H9 (cell line): Measurements from ENCODE around the gene RPAP2. TPM values are rescaled to one million over a fixed set of nuclear protein-coding genes. Genes with fewer than 3 reads are reported as not detected.

Experiments used
- DNase-seq: peaks from one replicate; pipeline ENCODE4 v3.0.0-alpha.2; 2017
- H2AFZ ChIP-seq: one replicate; pipeline ENCODE4 v1.6.1; 2013; ENCODE audit warnings: mild to moderate bottlenecking, low read length, control low read depth, moderate library complexity
- H2AK5ac ChIP-seq: 2 replicates; pipeline ENCODE4 v1.6.1; 2013; ENCODE audit warnings: low read length, control low read depth, mixed read lengths; ENCODE audit not compliant: insufficient read length
- H2BK120ac ChIP-seq: one replicate; pipeline ENCODE4 v1.6.1; 2013; ENCODE audit warnings: low read depth, mild to moderate bottlenecking, low read length, control low read depth, inconsistent platforms; ENCODE audit not compliant: poor library complexity, severe bottlenecking
- H2BK12ac ChIP-seq: 2 replicates; pipeline ENCODE4 v1.6.1; 2013; ENCODE audit warnings: low read length, control low read depth, mixed read lengths, low read depth; ENCODE audit not compliant: insufficient read length
- H2BK15ac ChIP-seq: 2 replicates; pipeline ENCODE4 v1.6.1; 2013; ENCODE audit warnings: low read depth, low read length, control low read depth
- H2BK20ac ChIP-seq: one replicate; pipeline ENCODE4 v1.6.1; 2013; ENCODE audit warnings: low read depth, mild to moderate bottlenecking, low read length, control low read depth, inconsistent platforms; ENCODE audit not compliant: poor library complexity, severe bottlenecking
- H2BK5ac ChIP-seq: 2 replicates; pipeline ENCODE4 v1.6.1; 2013; ENCODE audit warnings: low read length, control low read depth, mixed read lengths; ENCODE audit not compliant: insufficient read length
- H3K14ac ChIP-seq: 2 replicates; pipeline ENCODE4 v1.6.1; 2013; ENCODE audit warnings: low read length, control low read depth; ENCODE audit not compliant: insufficient read depth
- H3K18ac ChIP-seq: 2 replicates; pipeline ENCODE4 v1.6.1; 2013; ENCODE audit warnings: low read depth, mild to moderate bottlenecking, mixed read lengths, low read length, control low read depth; ENCODE audit not compliant: insufficient read length
- H3K23ac ChIP-seq: 2 replicates; pipeline ENCODE4 v1.6.1; 2013; ENCODE audit warnings: low read length, control low read depth, mixed read lengths, low read depth; ENCODE audit not compliant: insufficient read length
- H3K23me2 ChIP-seq: 2 replicates; pipeline ENCODE4 v1.6.1; 2013; ENCODE audit warnings: low read depth, mild to moderate bottlenecking, mixed read lengths, low read length, control low read depth; ENCODE audit not compliant: insufficient read length, poor library complexity, severe bottlenecking
- H3K27ac ChIP-seq: 2 replicates; pipeline ENCODE4 v1.5.1; 2013; ENCODE audit warnings: low read length, control low read depth, mixed read lengths, low read depth; ENCODE audit not compliant: insufficient read length
- H3K27me3 ChIP-seq: 2 replicates; pipeline ENCODE4 v1.6.1; 2013; ENCODE audit warnings: low read length, control low read depth, inconsistent platforms; ENCODE audit not compliant: insufficient read depth
- H3K4ac ChIP-seq: 2 replicates; pipeline ENCODE4 v1.6.1; 2013; ENCODE audit warnings: low read depth, mild to moderate bottlenecking, control low read depth, inconsistent platforms, low read length, moderate library complexity
- H3K4me1 ChIP-seq: 2 replicates; pipeline ENCODE4 v1.6.1; 2013; ENCODE audit warnings: low read length, control low read depth, inconsistent platforms; ENCODE audit not compliant: insufficient read depth
- H3K4me2 ChIP-seq: 2 replicates; pipeline ENCODE4 v1.6.1; 2013; ENCODE audit warnings: low read length, control low read depth, mixed read lengths; ENCODE audit not compliant: insufficient read length, insufficient read depth
- H3K56ac ChIP-seq: 2 replicates; pipeline ENCODE4 v1.6.1; 2013; ENCODE audit warnings: low read depth, mild to moderate bottlenecking, mixed read lengths, low read length, control low read depth; ENCODE audit not compliant: insufficient read length
- H3K79me1 ChIP-seq: 2 replicates; pipeline ENCODE4 v1.6.1; 2013; ENCODE audit warnings: low read depth, mild to moderate bottlenecking, moderate library complexity, low read length, control low read depth, inconsistent platforms; ENCODE audit not compliant: insufficient read depth, poor library complexity, severe bottlenecking
- H3K79me2 ChIP-seq: 2 replicates; pipeline ENCODE4 v1.6.1; 2013; ENCODE audit warnings: low read length, control low read depth, inconsistent platforms; ENCODE audit not compliant: insufficient read depth
- H3K9ac ChIP-seq: 2 replicates; pipeline ENCODE4 v1.6.1; 2013; ENCODE audit warnings: low read length, control low read depth, mixed read lengths; ENCODE audit not compliant: insufficient read length; ENCODE audit errors: extremely low read depth
- H3K9me3 ChIP-seq: one replicate; pipeline ENCODE4 v1.6.1; 2013; ENCODE audit warnings: low read depth, low read length, inconsistent platforms; ENCODE audit not compliant: control insufficient read depth
- H3T11ph ChIP-seq: one replicate; pipeline ENCODE4 v1.6.1; 2013; ENCODE audit warnings: mild to moderate bottlenecking, low read length, control low read depth, inconsistent platforms
- H4K20me1 ChIP-seq: one replicate; pipeline ENCODE4 v1.6.1; 2013; ENCODE audit not compliant: control insufficient read depth, insufficient read length, insufficient read depth
- H4K5ac ChIP-seq: 2 replicates; pipeline ENCODE4 v1.6.1; 2013; ENCODE audit warnings: low read depth, mild to moderate bottlenecking, mixed read lengths, low read length, control low read depth; ENCODE audit not compliant: insufficient read length
- H4K8ac ChIP-seq: replicated peaks from 2 replicates; pipeline ENCODE4 v1.6.1; 2013; ENCODE audit warnings: low read length, control low read depth, mixed read lengths, low read depth; ENCODE audit not compliant: insufficient read length
- H4K91ac ChIP-seq: 2 replicates; pipeline ENCODE4 v1.6.1; 2013; ENCODE audit warnings: low read depth, mild to moderate bottlenecking, moderate library complexity, mixed read lengths, low read length, control low read depth; ENCODE audit not compliant: insufficient read length
- H3K27ac Mint-ChIP-seq, 3 experiments: 2 replicates in 2 of 3; 3 replicates in 1 of 3; pipeline ENCODE4 v1.8.0; 2020 to 2021; ENCODE audit warnings: mixed read lengths in 3 of 3, mild to moderate bottlenecking in 1 of 3, moderate library complexity in 1 of 3
- H3K27me3 Mint-ChIP-seq: 2 replicates; pipeline ENCODE4 v1.8.0; 2021; ENCODE audit warnings: low read depth, mild to moderate bottlenecking, moderate library complexity, mixed read lengths
- H3K36me3 Mint-ChIP-seq, 3 experiments: 2 replicates in 2 of 3; 3 replicates in 1 of 3; pipeline ENCODE4 v1.8.0; 2020 to 2021; ENCODE audit warnings: low read depth in 3 of 3, mixed read lengths in 3 of 3; ENCODE audit not compliant: insufficient read depth in 1 of 3
- H3K4me1 Mint-ChIP-seq, 2 experiments: 2 replicates each; pipeline ENCODE4 v1.8.0; 2020; ENCODE audit warnings: mixed read lengths in 2 of 2
- H3K4me3 Mint-ChIP-seq, 2 experiments: 2 replicates in 1 of 2; 3 replicates in 1 of 2; pipeline ENCODE4 v1.8.0; 2020 to 2021; ENCODE audit warnings: mild to moderate bottlenecking in 2 of 2, mixed read lengths in 2 of 2, moderate library complexity in 1 of 2
- H3K9me3 Mint-ChIP-seq, 2 experiments: 2 replicates in 1 of 2; 3 replicates in 1 of 2; pipeline ENCODE4 v1.8.0; 2020; ENCODE audit warnings: mild to moderate bottlenecking in 2 of 2, mixed read lengths in 2 of 2, moderate library complexity in 1 of 2
- CTCF ChIP-seq: fragments of 200-600 bp; sonication (generic); conservative IDR thresholded peaks from 3 replicates; pipeline ENCODE4 v1.8.0; 2021; ENCODE audit warnings: antibody characterized with exemption, mild to moderate bottlenecking
- WGBS: extraction: QIAGEN DNeasy Blood & Tissue Kit; methylation state at CpG from one replicate; pipeline ENCODE4 v1.1.7; 2013; ENCODE audit warnings: missing lambda C conversion rate, low lambda C conversion rate, mixed read lengths; ENCODE audit not compliant: insufficient read length; ENCODE audit errors: extremely low coverage; 5-methylcytosine and 5-hydroxymethylcytosine counted together
- total RNA-seq: library from RNA; stranded (reverse); gene quantifications from 2 replicates; pipeline ENCODE4 v1.2.1, GENCODE V29; 2021

RPAP2 gene
- total RNA-seq, 1 experiment from 2014 or later, result 27.4 TPM

- Histone ChIP-seq H2AFZ (no peak overlapping the region), H3K4me2 (no peak overlapping the region)
Measured at GRCh38 chr1:92329347-92330129, 30.7 kb downstream of the RPAP2 start.

More at GRCh38 chr1:92329347-92330129, 30.7 kb downstream of the RPAP2 start:
- Histone ChIP-seq H3K4me1 (no peaks in the 10 kb centered on the region), H3K18ac (no peak overlapping the region), H4K8ac (no peak overlapping the region), H2AK5ac (no peak overlapping the region), H3K56ac (no peak overlapping the region), H3K79me2 (no peaks in the 10 kb centered on the region; the same call in 1 of the 2 replicates), H3T11ph (no peak overlapping the region), H2BK15ac (no peak overlapping the region), H3K23ac (no peak overlapping the region), H4K91ac (no peak overlapping the region), H4K5ac (no peak overlapping the region), H4K20me1 (no peaks in the 10 kb centered on the region), H2BK12ac (no peak overlapping the region), H2BK20ac (no peak overlapping the region), H3K27me3 (no peaks in the 10 kb centered on the region), H3K9ac (no peak overlapping the region), H3K27ac (no peak overlapping the region), H3K14ac (no peak overlapping the region), H2BK120ac (no peak overlapping the region), H3K23me2 (no peaks in the 10 kb centered on the region), H3K9me3 (no peaks in the 10 kb centered on the region), H2BK5ac (no peak overlapping the region), H3K4ac (no peak overlapping the region), H3K79me1 (no peaks in the 10 kb centered on the region)
- Mint-ChIP-seq H3K27ac (no peak overlapping the region), H3K36me3 (peaks cover 49 to 65% (median 64%) of the 10 kb centered on the region in 3 experiments), H3K4me1 (peaks cover 0 to 6% of the 10 kb centered on the region in 2 experiments; a peak in 2 of 4 replicates), H3K9me3 (peaks cover 30 to 31% of the 10 kb centered on the region in 2 experiments), H3K4me3 (no peak overlapping the region), H3K27me3 (no peaks in the 10 kb centered on the region)
- WGBS, result no CpG with 5 or more reads among the region's 6 CpGs
- no peak for DNase-seq
- TF ChIP-seq CTCF, result no peak
